ENCODE data around the gene POM121C.
"Not testable (repeated sequence)": the region's sequence is repeated elsewhere in the genome, so short reads cannot be mapped to it uniquely, and the experiment has no call there.

Gene POM121C

GRCh38 chr7:75485355-75485978 lies 632 bp downstream of the POM121C start:
- Histone ChIP-seq H3K4me3 (ENCODE audit: low read depth in 1 of 2, low read length in 2 of 2) (peak overlapping the region; percentile 47 to 78), H3K9ac (ENCODE audit: low read depth in 1 of 2, low read length in 2 of 2) (peak overlapping the region; percentile 38 to 48)
- not testable (repeated sequence) for H3K27ac ChIP-seq (ENCODE audit: low read depth, low read length); H3K27me3 ChIP-seq (ENCODE audit: control insufficient read depth in 1 of 2, insufficient read depth in 2 of 2, low read length in 2 of 2); H3K4me1 ChIP-seq (ENCODE audit: control insufficient read depth in 1 of 2, insufficient read depth in 2 of 2, low read length in 2 of 2); H3K36me3 ChIP-seq (ENCODE audit: control insufficient read depth in 1 of 2, insufficient read depth in 2 of 2, low read length in 2 of 2); H3K9me3 ChIP-seq (ENCODE audit: control insufficient read depth in 1 of 2, low read length in 2 of 2)

GRCh38 chr7:75480313-75480712 lies 5.8 kb downstream of the POM121C start:
- H3K27ac ChIP-seq (ENCODE audit: low read depth, low read length); H3K9ac ChIP-seq (ENCODE audit: low read depth in 1 of 2, low read length in 2 of 2); H3K9me3 ChIP-seq (ENCODE audit: control insufficient read depth in 1 of 2, low read length in 2 of 2); H3K4me3 ChIP-seq (ENCODE audit: low read depth in 1 of 2, low read length in 2 of 2); H3K27me3 ChIP-seq (ENCODE audit: control insufficient read depth in 1 of 2, insufficient read depth in 2 of 2, low read length in 2 of 2); H3K36me3 ChIP-seq (ENCODE audit: control insufficient read depth in 1 of 2, insufficient read depth in 2 of 2, low read length in 2 of 2); H3K4me1 ChIP-seq (ENCODE audit: control insufficient read depth in 1 of 2, insufficient read depth in 2 of 2, low read length in 2 of 2): not testable (repeated sequence)

- not testable (repeated sequence) for H3K9ac ChIP-seq (ENCODE audit: low read depth in 1 of 2, low read length in 2 of 2); H3K9me3 ChIP-seq (ENCODE audit: control insufficient read depth in 1 of 2, low read length in 2 of 2); H3K4me1 ChIP-seq (ENCODE audit: control insufficient read depth in 1 of 2, insufficient read depth in 2 of 2, low read length in 2 of 2); H3K27me3 ChIP-seq (ENCODE audit: control insufficient read depth in 1 of 2, insufficient read depth in 2 of 2, low read length in 2 of 2); H3K36me3 ChIP-seq (ENCODE audit: control insufficient read depth in 1 of 2, insufficient read depth in 2 of 2, low read length in 2 of 2); H3K27ac ChIP-seq (ENCODE audit: low read depth, low read length); H3K4me3 ChIP-seq (ENCODE audit: low read depth in 1 of 2, low read length in 2 of 2)
Observed at GRCh38 chr7:75477457-75477856, 8.6 kb downstream of the POM121C start.

GRCh38 chr7:75470166-75470565 lies 15.9 kb downstream of the POM121C start:
- not testable (repeated sequence) for H3K27ac ChIP-seq (ENCODE audit: low read depth, low read length); H3K9me3 ChIP-seq (ENCODE audit: control insufficient read depth in 1 of 2, low read length in 2 of 2); H3K4me1 ChIP-seq (ENCODE audit: control insufficient read depth in 1 of 2, insufficient read depth in 2 of 2, low read length in 2 of 2); H3K9ac ChIP-seq (ENCODE audit: low read depth in 1 of 2, low read length in 2 of 2); H3K36me3 ChIP-seq (ENCODE audit: control insufficient read depth in 1 of 2, insufficient read depth in 2 of 2, low read length in 2 of 2); H3K27me3 ChIP-seq (ENCODE audit: control insufficient read depth in 1 of 2, insufficient read depth in 2 of 2, low read length in 2 of 2); H3K4me3 ChIP-seq (ENCODE audit: low read depth in 1 of 2, low read length in 2 of 2)

- not testable (repeated sequence) for H3K27ac ChIP-seq (ENCODE audit: low read depth, low read length); H3K4me1 ChIP-seq (ENCODE audit: control insufficient read depth in 1 of 2, insufficient read depth in 2 of 2, low read length in 2 of 2); H3K27me3 ChIP-seq (ENCODE audit: control insufficient read depth in 1 of 2, insufficient read depth in 2 of 2, low read length in 2 of 2); H3K36me3 ChIP-seq (ENCODE audit: control insufficient read depth in 1 of 2, insufficient read depth in 2 of 2, low read length in 2 of 2); H3K4me3 ChIP-seq (ENCODE audit: low read depth in 1 of 2, low read length in 2 of 2); H3K9ac ChIP-seq (ENCODE audit: low read depth in 1 of 2, low read length in 2 of 2); H3K9me3 ChIP-seq (ENCODE audit: control insufficient read depth in 1 of 2, low read length in 2 of 2)
Observed at GRCh38 chr7:75460541-75460940, 25.6 kb downstream of the POM121C start.

- H3K4me1 ChIP-seq (ENCODE audit: control insufficient read depth in 1 of 2, insufficient read depth in 2 of 2, low read length in 2 of 2); H3K9me3 ChIP-seq (ENCODE audit: control insufficient read depth in 1 of 2, low read length in 2 of 2); H3K9ac ChIP-seq (ENCODE audit: low read depth in 1 of 2, low read length in 2 of 2); H3K36me3 ChIP-seq (ENCODE audit: control insufficient read depth in 1 of 2, insufficient read depth in 2 of 2, low read length in 2 of 2); H3K27ac ChIP-seq (ENCODE audit: low read depth, low read length); H3K27me3 ChIP-seq (ENCODE audit: control insufficient read depth in 1 of 2, insufficient read depth in 2 of 2, low read length in 2 of 2); H3K4me3 ChIP-seq (ENCODE audit: low read depth in 1 of 2, low read length in 2 of 2): not testable (repeated sequence)
Observed at GRCh38 chr7:75458034-75458433, 28.1 kb downstream of the POM121C start.

GRCh38 chr7:75456403-75456802 lies 29.7 kb downstream of the POM121C start:
- H3K9me3 ChIP-seq (ENCODE audit: control insufficient read depth in 1 of 2, low read length in 2 of 2); H3K36me3 ChIP-seq (ENCODE audit: control insufficient read depth in 1 of 2, insufficient read depth in 2 of 2, low read length in 2 of 2); H3K27me3 ChIP-seq (ENCODE audit: control insufficient read depth in 1 of 2, insufficient read depth in 2 of 2, low read length in 2 of 2); H3K4me3 ChIP-seq (ENCODE audit: low read depth in 1 of 2, low read length in 2 of 2); H3K9ac ChIP-seq (ENCODE audit: low read depth in 1 of 2, low read length in 2 of 2); H3K4me1 ChIP-seq (ENCODE audit: control insufficient read depth in 1 of 2, insufficient read depth in 2 of 2, low read length in 2 of 2); H3K27ac ChIP-seq (ENCODE audit: low read depth, low read length): not testable (repeated sequence)

- not testable (repeated sequence) for H3K27me3 ChIP-seq (ENCODE audit: control insufficient read depth in 1 of 2, insufficient read depth in 2 of 2, low read length in 2 of 2); H3K9ac ChIP-seq (ENCODE audit: low read depth in 1 of 2, low read length in 2 of 2); H3K27ac ChIP-seq (ENCODE audit: low read depth, low read length); H3K4me3 ChIP-seq (ENCODE audit: low read depth in 1 of 2, low read length in 2 of 2); H3K4me1 ChIP-seq (ENCODE audit: control insufficient read depth in 1 of 2, insufficient read depth in 2 of 2, low read length in 2 of 2); H3K9me3 ChIP-seq (ENCODE audit: control insufficient read depth in 1 of 2, low read length in 2 of 2); H3K36me3 ChIP-seq (ENCODE audit: control insufficient read depth in 1 of 2, insufficient read depth in 2 of 2, low read length in 2 of 2)
Observed at GRCh38 chr7:75452494-75452955, 33.6 kb downstream of the POM121C start.

- not testable (repeated sequence) for H3K36me3 ChIP-seq (ENCODE audit: control insufficient read depth in 1 of 2, insufficient read depth in 2 of 2, low read length in 2 of 2); H3K4me3 ChIP-seq (ENCODE audit: low read depth in 1 of 2, low read length in 2 of 2); H3K27me3 ChIP-seq (ENCODE audit: control insufficient read depth in 1 of 2, insufficient read depth in 2 of 2, low read length in 2 of 2); H3K9me3 ChIP-seq (ENCODE audit: control insufficient read depth in 1 of 2, low read length in 2 of 2); H3K27ac ChIP-seq (ENCODE audit: low read depth, low read length); H3K4me1 ChIP-seq (ENCODE audit: control insufficient read depth in 1 of 2, insufficient read depth in 2 of 2, low read length in 2 of 2); H3K9ac ChIP-seq (ENCODE audit: low read depth in 1 of 2, low read length in 2 of 2)
Observed at GRCh38 chr7:75449946-75450345, 36.2 kb downstream of the POM121C start.

- Histone ChIP-seq H3K9ac (ENCODE audit: low read depth in 1 of 2, low read length in 2 of 2) (peak overlapping the region; percentile 48 to 57), H3K27ac (ENCODE audit: low read depth, low read length) (peak overlapping the region; percentile 63), H3K4me3 (ENCODE audit: low read depth in 1 of 2, low read length in 2 of 2) (peak overlapping the region; percentile 51 to 62), H3K36me3 (ENCODE audit: control insufficient read depth in 1 of 2, insufficient read depth in 2 of 2, low read length in 2 of 2) (peaks cover 3 to 22% of the 10 kb centered on the region in 2 donors)
- not testable (repeated sequence) for H3K27me3 ChIP-seq (ENCODE audit: control insufficient read depth in 1 of 2, insufficient read depth in 2 of 2, low read length in 2 of 2); H3K4me1 ChIP-seq (ENCODE audit: control insufficient read depth in 1 of 2, insufficient read depth in 2 of 2, low read length in 2 of 2); H3K9me3 ChIP-seq (ENCODE audit: control insufficient read depth in 1 of 2, low read length in 2 of 2)
Observed at GRCh38 chr7:75442465-75443111, 43.5 kb downstream of the POM121C start.
